T-helper 1 cell treated with Interleukin-12 subunit alpha and Interleukin-12 subunit beta and Interleukin-4 antibody, amounts not matched to agents 30 ng/mL and 1 ng/mL, for 36 hours (primary cell): ENCODE measurements around the gene ZNG1C. TPM values are rescaled to one million over a fixed set of nuclear protein-coding genes. Genes with fewer than 3 reads are reported as not detected.

Experiments used
- intact Hi-C: fragments of 100-400 bp; cut with micrococcal nuclease; formaldehyde crosslinking; loops from one replicate; pipeline ENCODE4 v1.15.1; 2024
- total RNA-seq: library from RNA; stranded (reverse); gene quantifications from 2 replicates; pipeline ENCODE4 v1.2.3, GENCODE V29; 2022

ZNG1C gene
- total RNA-seq, 1 donor from 2014 or later: 36.7 TPM

DNA sequence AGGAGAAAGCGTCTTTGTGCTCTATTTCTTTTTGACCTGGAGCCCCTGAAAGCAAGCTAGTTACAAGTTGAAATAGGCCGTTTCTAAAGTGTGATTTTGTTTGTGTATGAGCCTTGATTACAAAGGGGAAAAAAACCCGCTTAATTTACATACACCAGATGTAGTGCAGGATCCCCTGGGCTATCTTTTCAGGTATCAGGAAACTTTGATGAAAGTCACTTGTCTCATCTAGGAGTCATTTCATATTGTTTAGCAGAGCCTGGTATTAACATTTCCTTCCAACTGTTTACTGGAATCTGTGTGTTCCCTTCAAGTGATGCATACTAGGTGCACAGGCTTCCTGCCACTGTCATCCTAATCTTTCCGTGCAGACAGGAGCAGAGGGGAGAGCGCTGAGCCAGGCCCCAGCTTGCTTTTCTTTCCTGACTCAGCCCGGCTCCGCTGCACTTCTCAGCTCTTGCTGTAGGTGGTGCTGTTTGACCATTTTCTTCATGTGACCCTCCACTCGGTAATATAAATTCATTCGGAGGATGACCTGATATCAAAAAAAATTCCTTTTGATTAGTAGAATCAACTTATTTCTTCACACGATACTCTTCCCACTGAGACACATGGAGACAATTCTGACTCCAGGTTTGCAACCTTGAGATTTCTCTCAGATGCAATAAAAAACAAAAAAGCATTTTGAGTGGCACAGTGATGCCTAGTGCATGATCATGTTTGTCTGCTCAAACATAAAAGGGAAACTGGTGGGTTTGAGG, 100.7 kb downstream of the ZNG1C start:
- intact Hi-C loops: loop anchor here (2.0 kb wide), 1 partner anchor 164 kb away; no protein-coding TSS in a partner anchor

DNA sequence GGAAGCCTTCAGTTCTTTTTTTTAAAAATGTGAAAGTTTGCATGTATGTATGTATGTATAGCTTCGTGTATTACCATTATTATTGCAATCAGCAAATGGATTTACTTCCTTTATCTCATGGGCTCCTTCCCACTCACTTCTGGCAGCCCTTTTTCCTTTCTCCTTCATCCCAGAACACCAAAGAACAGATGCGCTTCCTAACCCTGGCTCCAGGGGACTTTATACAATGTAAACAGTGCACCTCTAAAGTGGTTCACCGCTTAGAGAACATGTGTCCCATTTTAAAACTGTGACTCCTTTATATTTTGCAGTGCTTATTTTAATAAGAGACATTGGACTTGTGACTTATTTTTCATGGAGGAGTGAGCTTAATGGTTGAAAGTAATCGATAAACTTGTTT, 101.5 kb downstream of the ZNG1C start:
- intact Hi-C loops: loop anchor here (2.0 kb wide), 1 partner anchor 164 kb away; no protein-coding TSS in a partner anchor

DNA sequence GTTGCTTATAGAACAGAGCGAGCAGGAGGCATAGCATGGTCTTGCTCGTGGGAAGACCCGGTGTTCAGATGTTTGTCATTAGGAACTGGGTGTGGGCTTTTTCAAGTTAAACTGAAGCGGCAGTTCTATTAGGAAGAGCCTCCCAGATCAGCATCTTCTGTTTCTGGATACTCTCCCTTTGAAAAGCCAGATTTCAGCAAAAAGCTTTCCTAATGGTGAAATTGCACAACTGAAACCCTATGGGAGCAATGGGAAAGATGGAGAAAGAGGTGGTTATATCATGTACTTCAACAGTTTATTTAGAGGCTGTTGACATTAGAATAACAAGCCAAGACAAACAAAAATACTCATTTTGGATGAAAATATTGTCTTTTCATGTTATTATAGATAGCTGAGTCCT, 102.2 kb downstream of the ZNG1C start:
- intact Hi-C loops: loop anchor here (2.0 kb wide), 1 partner anchor 163 kb away; no protein-coding TSS in a partner anchor

Other genes starting within 250 kb of the ZNG1C start
- 0.29 TPM in 1 of 2 replicates, not detected in the other for gene FOXD4L3, start 60.9 kb downstream of the ZNG1C start, total RNA-seq
- not detected in 2 replicates for gene PGM5, start 114.6 kb downstream of the ZNG1C start, total RNA-seq